Adrenal gland (tissue), 5 donors: ENCODE data around the gene CASP10.

Experiments used
- CTCF ChIP-seq, 6 experiments: fragments of 450-650 bp in 4 of 6; fragments of 200-600 bp in 2 of 6; sonication (generic) in 1 of 6; IDR thresholded peaks; 1 replicate in 5 of 6; 2 replicates in 1 of 6; pipeline versions ENCODE4 v1.5.1 to v1.8.0; 2016 to 2021; ENCODE audit warnings: antibody characterized with exemption in 6 of 6, mild to moderate bottlenecking in 2 of 6, moderate library complexity in 1 of 6
- POLR2A ChIP-seq, 2 donors: fragments of 450-650 bp; IDR thresholded peaks; one replicate each; pipeline ENCODE4 v1.6.1; 2017; ENCODE audit warnings: antibody characterized with exemption in 2 of 2, mild to moderate bottlenecking in 2 of 2, moderate library complexity in 1 of 2
- donor health status: DM: no; HTN: no; CAD: no.

- TF ChIP-seq CTCF (IDR thresholded peaks at IDR 0.05) = no peak
- TF ChIP-seq POLR2A (IDR thresholded peaks at IDR 0.05) = peak in 1 of 2 donors; percentile 58
Observed at GRCh38 chr2:201233192-201233811, 50.4 kb downstream of the CASP10 start.
